Ovary (tissue), 9 donors: Measurements from ENCODE around the gene HDAC9. TPM values are rescaled to one million over a fixed set of nuclear protein-coding genes. Genes with fewer than 3 reads are reported as not detected.

Source experiments
- DNase-seq, 5 donors: peaks; one replicate each; pipeline ENCODE4 v3.0.0-alpha.2; 2019 to 2020
- H3K27ac ChIP-seq, 2 donors: fragments of 200-600 bp; one replicate each; pipeline versions ENCODE4 v1.5.1 to v1.8.0; 2019 to 2022
- H3K27me3 ChIP-seq: fragments of 200-600 bp; one replicate; pipeline ENCODE4 v1.8.0; 2022
- H3K36me3 ChIP-seq: fragments of 200-600 bp; sonication (generic); one replicate; pipeline ENCODE4 v1.5.1; 2019
- H3K4me1 ChIP-seq: one replicate; pipeline ENCODE4 v1.8.1; 2013; ENCODE audit warnings: mild to moderate bottlenecking, moderate library complexity; ENCODE audit not compliant: insufficient read depth
- H3K4me3 ChIP-seq: fragments of 200-600 bp; sonication (generic); one replicate; pipeline ENCODE4 v1.5.1; 2017
- H3K9me3 ChIP-seq, 2 donors: fragments of 200-600 bp in 1 of 2; sonication (generic) in 1 of 2; one replicate each; pipeline versions ENCODE4 v1.5.1 to v1.8.1; 2013 to 2019; ENCODE audit warnings: mild to moderate bottlenecking in 1 of 2, moderate library complexity in 1 of 2
- EP300 ChIP-seq: sonication (generic); formaldehyde crosslinking; IDR thresholded peaks from one replicate; pipeline ENCODE4 v1.6.1; 2017; ENCODE audit warnings: antibody characterized with exemption
- POLR2A ChIP-seq: fragments of 450-650 bp; IDR thresholded peaks from one replicate; pipeline ENCODE4 v1.6.1; 2017; ENCODE audit warnings: antibody characterized with exemption, mild to moderate bottlenecking, moderate library complexity
- WGBS, 3 donors: extraction: QIAGEN DNeasy Blood & Tissue Kit in 1 of 3; methylation state at CpG; one replicate each; pipeline versions ENCODE4 v1.1.5 to v1.1.7; 2013 to 2017; 5-methylcytosine and 5-hydroxymethylcytosine counted together
- intact Hi-C, 4 donors: fragments of 100-400 bp; cut with DNase I; formaldehyde crosslinking; loops; one replicate each; pipeline versions ENCODE4 v1.11.0 to v1.15.1; 2022 to 2023
- polyA plus RNA-seq, 2 donors: library from polyadenylated mRNA; stranded (reverse); fragments of 200-250 nt in 1 of 2; fragments of 350-450 nt in 1 of 2; fragmentation: Illumina TruSeq in 1 of 2; extraction: RNeasy Lipid Tissue Mini Kit (QIAGEN cat#74804) in 1 of 2; gene quantifications; one replicate each; pipeline ENCODE4 v1.2.3, GENCODE V29; 2013 to 2014
- total RNA-seq, 7 donors: library from RNA; depleted of rRNA in 2 of 7; stranded (reverse); fragments of >200 nt in 2 of 7; fragmentation: NEBNext Ultra II Directional in 3 of 7; extraction: Animal tissue kit (Norgen Biotek cat#: 25700) in 3 of 7; gene quantifications; one replicate each; pipeline versions ENCODE4 v1.1.0 to v1.2.4, GENCODE V29; 2016 to 2023
- TF ChIP-seq, protein P1 (sequence below), 3 donors: fragments of 450-650 bp in 2 of 3; fragments of 200-600 bp in 1 of 3; IDR thresholded peaks; one replicate each; pipeline versions ENCODE4 v1.5.1 to v1.8.0; 2016 to 2022; ENCODE audit warnings: antibody characterized with exemption in 3 of 3, mild to moderate bottlenecking in 1 of 3
- donor health status: DM: no; HTN: no; CAD: no; lungs with moderate emphysema.
- donor health status: DM: no; HTN: no; CAD: no.
- donor health status: Bipolar disorder and iron deficiency.
- donor health status: DM: yes; HTN: yes; CAD: no.
- donor health status: DM: no; HTN: no; CAD: no.
- donor health status: DM: yes; HTN: yes; CAD: no.

The HDAC9 gene
- total and polyA plus RNA-seq, 9 donors: 1.7 to 22.3 (median 6.0) TPM

DNA sequence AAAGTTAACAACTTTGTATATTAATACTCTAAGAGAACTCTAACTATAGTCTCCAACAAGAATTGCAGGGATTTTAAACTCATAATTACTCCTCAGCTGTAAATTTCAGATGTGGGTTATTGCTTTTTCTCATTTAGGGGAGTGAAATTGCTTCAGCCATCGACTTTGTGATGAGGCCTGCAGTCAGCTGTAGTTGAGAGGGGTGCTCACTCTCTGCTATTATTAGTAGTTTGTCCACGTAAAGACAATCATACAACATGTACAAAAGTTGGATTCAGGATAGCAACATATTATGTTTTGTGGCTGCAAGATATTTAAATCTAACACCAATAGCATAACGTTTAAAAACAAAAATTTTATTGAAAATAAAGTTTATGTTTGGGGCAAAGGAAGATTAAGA lies 28.7 kb downstream of the HDAC9 start:
- TF ChIP-seq EP300: no peak
- no peak for TF ChIP-seq POLR2A
- TF ChIP-seq, protein P1, sequence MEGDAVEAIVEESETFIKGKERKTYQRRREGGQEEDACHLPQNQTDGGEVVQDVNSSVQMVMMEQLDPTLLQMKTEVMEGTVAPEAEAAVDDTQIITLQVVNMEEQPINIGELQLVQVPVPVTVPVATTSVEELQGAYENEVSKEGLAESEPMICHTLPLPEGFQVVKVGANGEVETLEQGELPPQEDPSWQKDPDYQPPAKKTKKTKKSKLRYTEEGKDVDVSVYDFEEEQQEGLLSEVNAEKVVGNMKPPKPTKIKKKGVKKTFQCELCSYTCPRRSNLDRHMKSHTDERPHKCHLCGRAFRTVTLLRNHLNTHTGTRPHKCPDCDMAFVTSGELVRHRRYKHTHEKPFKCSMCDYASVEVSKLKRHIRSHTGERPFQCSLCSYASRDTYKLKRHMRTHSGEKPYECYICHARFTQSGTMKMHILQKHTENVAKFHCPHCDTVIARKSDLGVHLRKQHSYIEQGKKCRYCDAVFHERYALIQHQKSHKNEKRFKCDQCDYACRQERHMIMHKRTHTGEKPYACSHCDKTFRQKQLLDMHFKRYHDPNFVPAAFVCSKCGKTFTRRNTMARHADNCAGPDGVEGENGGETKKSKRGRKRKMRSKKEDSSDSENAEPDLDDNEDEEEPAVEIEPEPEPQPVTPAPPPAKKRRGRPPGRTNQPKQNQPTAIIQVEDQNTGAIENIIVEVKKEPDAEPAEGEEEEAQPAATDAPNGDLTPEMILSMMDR (IDR thresholded peaks at IDR 0.05): no peak
- H3K27me3 ChIP-seq: no peaks in the 10 kb centered on the region
- H3K36me3 ChIP-seq: no peaks in the 10 kb centered on the region
- no peak for DNase-seq
- H3K9me3 ChIP-seq: no peaks in the 10 kb centered on the region
- no peaks in the 10 kb centered on the region for H3K4me1 ChIP-seq
- no peak overlapping the region for H3K27ac ChIP-seq
- no peak overlapping the region for H3K4me3 ChIP-seq
- intact Hi-C loops: no loop called here
- 71 to 85% (median 80%) methylated on average over 3 of the region's 3 CpGs for WGBS, 3 donors

DNA sequence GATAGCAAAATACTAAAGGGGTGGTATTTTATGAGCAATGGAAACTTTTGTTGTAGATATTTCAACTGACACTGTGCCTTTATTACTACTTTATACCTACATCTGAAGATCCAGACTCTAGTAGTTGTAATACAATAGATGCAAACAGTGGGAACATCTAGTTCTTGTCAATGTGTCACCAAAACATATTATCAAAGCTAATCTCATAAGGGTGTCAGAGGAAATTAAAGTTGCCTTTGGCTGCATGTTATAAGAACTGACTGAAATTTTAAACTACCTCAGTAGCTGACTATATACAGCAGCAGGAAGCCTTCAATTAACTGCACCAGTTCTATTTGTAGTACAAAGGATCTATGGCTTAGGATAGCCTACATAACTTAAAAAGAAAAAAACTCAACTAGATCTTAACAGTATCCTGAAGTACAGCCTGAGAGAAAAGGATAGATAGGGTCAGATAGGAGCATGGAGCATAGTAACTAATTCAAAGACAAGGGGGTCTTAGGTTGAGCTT lies 30.9 kb downstream of the HDAC9 start:
- Histone ChIP-seq H3K27me3 (no peaks in the 10 kb centered on the region), H3K36me3 (no peaks in the 10 kb centered on the region), H3K4me1 (no peaks in the 10 kb centered on the region), H3K9me3 (no peaks in the 10 kb centered on the region), H3K27ac (no peak overlapping the region), H3K4me3 (no peak overlapping the region)
- intact Hi-C loops: no loop called here
- no peak for DNase-seq
- no peak for TF ChIP-seq EP300
- TF ChIP-seq, protein P1 (IDR thresholded peaks at IDR 0.05): no peak
- no peak for TF ChIP-seq POLR2A

DNA sequence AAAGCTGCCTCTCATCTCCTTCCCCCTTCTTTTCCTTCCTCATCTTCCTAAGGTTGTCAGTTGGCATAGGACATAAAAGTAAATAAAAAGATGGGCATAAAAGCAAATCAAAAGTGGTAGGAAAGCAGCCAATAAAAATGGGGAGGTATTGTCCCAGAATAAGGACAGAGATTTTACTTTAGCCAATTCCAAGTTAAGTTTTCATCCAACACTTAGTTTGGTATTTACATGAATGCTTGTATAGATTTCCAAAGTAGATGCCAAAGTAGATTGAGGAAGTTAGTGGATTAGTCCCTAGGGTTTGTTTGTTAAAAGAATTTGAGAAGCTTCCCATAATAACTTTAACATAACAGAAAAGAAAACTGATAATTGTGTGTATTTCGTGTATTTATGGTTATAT lies 33.7 kb downstream of the HDAC9 start:
- Histone ChIP-seq H3K4me3 (no peak overlapping the region), H3K4me1 (no peaks in the 10 kb centered on the region), H3K27me3 (no peaks in the 10 kb centered on the region), H3K27ac (no peak overlapping the region), H3K9me3 (no peaks in the 10 kb centered on the region), H3K36me3 (no peaks in the 10 kb centered on the region)
- 75 to 80% (median 76%) methylated on average over 1 of the region's 1 CpG for WGBS, 3 donors
- intact Hi-C loops: no loop called here
- no peak for TF ChIP-seq POLR2A
- TF ChIP-seq EP300: no peak
- TF ChIP-seq, protein P1 (IDR thresholded peaks at IDR 0.05): no peak
- DNase-seq: no peak

DNA sequence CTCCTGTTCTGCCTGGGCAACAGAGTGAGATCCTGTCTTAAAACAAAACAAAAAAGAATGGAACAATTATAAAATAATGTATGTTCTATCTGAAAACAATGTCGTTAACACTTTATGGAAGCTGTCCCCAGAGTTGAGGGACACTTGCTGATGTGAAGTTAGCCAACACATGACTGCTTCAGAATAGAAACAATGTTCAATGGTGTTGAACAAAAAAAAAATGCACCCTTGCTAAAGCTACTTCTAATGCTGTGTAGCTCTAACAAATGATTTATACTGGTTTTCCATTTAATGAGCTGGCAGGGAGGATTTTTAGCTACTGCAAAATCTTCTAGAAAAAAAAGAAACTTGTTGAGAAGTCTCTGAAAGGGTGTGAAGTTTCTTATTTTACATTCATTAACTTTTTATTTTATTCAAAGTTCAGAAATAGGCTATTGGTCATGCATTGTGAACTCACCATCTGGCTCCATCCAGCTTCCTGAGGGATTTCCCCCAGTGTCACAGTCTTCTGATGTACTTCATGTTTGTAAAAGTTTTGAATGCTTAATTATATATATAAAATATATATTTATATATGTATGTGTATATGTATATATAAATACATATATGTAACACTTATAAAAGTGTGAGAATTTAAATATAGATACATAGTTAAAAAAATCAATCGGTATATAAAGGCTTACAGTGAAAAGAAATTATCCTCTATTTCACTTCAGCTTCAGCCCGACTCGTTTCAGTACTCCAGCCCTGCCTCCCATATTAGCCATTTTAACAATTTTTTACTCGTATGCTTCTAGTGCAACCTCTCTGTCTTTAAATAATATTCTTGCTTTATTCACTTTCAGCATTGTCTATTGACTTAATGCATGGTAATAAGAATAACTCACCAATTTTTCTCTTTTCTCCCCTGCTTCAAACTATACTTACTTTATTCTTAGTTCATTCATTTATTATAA lies 35.0 kb downstream of the HDAC9 start:
- WGBS, 3 donors: 82 to 90% (median 85%) methylated on average over 5 of the region's 5 CpGs
- Histone ChIP-seq H3K4me3 (no peak overlapping the region), H3K9me3 (no peaks in the 10 kb centered on the region), H3K36me3 (no peaks in the 10 kb centered on the region), H3K27ac (no peak overlapping the region), H3K27me3 (no peaks in the 10 kb centered on the region), H3K4me1 (no peaks in the 10 kb centered on the region)
- TF ChIP-seq EP300: no peak
- TF ChIP-seq POLR2A: no peak
- TF ChIP-seq, protein P1 (IDR thresholded peaks at IDR 0.05): no peak
- DNase-seq: no peak
- intact Hi-C loops: no loop called here
